Osteoblast (primary cell): Measurements from ENCODE around the gene GTPBP1. TPM values are rescaled to one million over a fixed set of nuclear protein-coding genes. Genes with fewer than 3 reads are reported as not detected.

ENCODE experiments used
- DNase-seq: peaks from one replicate; pipeline ENCODE4 v3.0.0; 2011; ENCODE audit warnings: low spot score, mixed read lengths; ENCODE audit not compliant: insufficient read length; ENCODE audit errors: missing footprints
- H2AFZ ChIP-seq: 2 replicates; pipeline ENCODE4 v1.6.0; 2011; ENCODE audit warnings: mild to moderate bottlenecking, low read length
- H3K27ac ChIP-seq: 2 replicates; pipeline ENCODE4 v1.5.1; 2011; ENCODE audit warnings: mild to moderate bottlenecking, low read depth, low read length, moderate library complexity
- H3K27me3 ChIP-seq: 2 replicates; pipeline ENCODE4 v1.6.0; 2012; ENCODE audit warnings: mild to moderate bottlenecking, control low read depth, inconsistent platforms, low read length, moderate library complexity; ENCODE audit not compliant: insufficient read depth
- H3K36me3 ChIP-seq: 2 replicates; pipeline ENCODE4 v1.5.1; 2011; ENCODE audit warnings: mild to moderate bottlenecking, low read length, control low read depth, moderate library complexity; ENCODE audit not compliant: insufficient read depth
- H3K4me1 ChIP-seq: 2 replicates; pipeline ENCODE4 v1.5.1; 2011; ENCODE audit warnings: mild to moderate bottlenecking, low read length, control low read depth, moderate library complexity; ENCODE audit not compliant: insufficient read depth
- H3K4me2 ChIP-seq: 2 replicates; pipeline ENCODE4 v1.6.0; 2011; ENCODE audit warnings: mild to moderate bottlenecking, low read length; ENCODE audit not compliant: insufficient read depth
- H3K4me3 ChIP-seq: fragments of 200-600 bp; sonication (generic); 3 replicates; pipeline ENCODE4 v1.5.1; 2012; ENCODE audit warnings: mild to moderate bottlenecking, low read length, inconsistent platforms; ENCODE audit not compliant: insufficient read depth
- H3K79me2 ChIP-seq: 2 replicates; pipeline ENCODE4 v1.6.0; 2012; ENCODE audit warnings: mild to moderate bottlenecking, low read length, control low read depth, inconsistent platforms; ENCODE audit not compliant: insufficient read depth
- H3K9me3 ChIP-seq: 2 replicates; pipeline ENCODE4 v1.5.1; 2011; ENCODE audit warnings: low read depth, low read length, control low read depth
- H4K20me1 ChIP-seq: 2 replicates; pipeline ENCODE4 v1.6.0; 2012; ENCODE audit warnings: mild to moderate bottlenecking, low read length, control low read depth; ENCODE audit not compliant: insufficient read depth
- CTCF ChIP-seq: IDR thresholded peaks from 2 replicates; pipeline ENCODE4 v1.5.1; 2011; ENCODE audit warnings: mild to moderate bottlenecking, low read depth, low read length, moderate library complexity; ENCODE audit errors: extremely low read depth
- total RNA-seq: library from RNA; depleted of rRNA; stranded (reverse); fragments of >200 nt; gene quantifications from 2 replicates; pipeline ENCODE4 v1.2.3, GENCODE V29; 2012

GTPBP1 gene
- total RNA-seq, 1 donor = 34.7 TPM

- Histone ChIP-seq H2AFZ (no peak overlapping the region), H3K4me2 (no peak overlapping the region), H3K27ac (no peak overlapping the region), H3K79me2 (peaks cover 46% of the 10 kb centered on the region), H3K4me1 (peaks cover 10% of the 10 kb centered on the region), H4K20me1 (peaks cover 9% of the 10 kb centered on the region), H3K36me3 (peaks cover 57% of the 10 kb centered on the region), H3K9me3 (no peaks in the 10 kb centered on the region), H3K4me3 (no peak overlapping the region), H3K27me3 (no peaks in the 10 kb centered on the region)
- DNase-seq = no peak
- no peak for TF ChIP-seq CTCF
Observed at GRCh38 chr22:38685761-38686160, 20.0 kb upstream of the GTPBP1 start.

- H3K9me3 ChIP-seq = no peaks in the 10 kb centered on the region
- TF ChIP-seq CTCF = no peak
- no peak overlapping the region for H2AFZ ChIP-seq
- H3K27ac ChIP-seq = no peak overlapping the region
- H3K27me3 ChIP-seq = no peaks in the 10 kb centered on the region
- no peak for DNase-seq
- H3K4me1 ChIP-seq = no peaks in the 10 kb centered on the region
- H3K4me2 ChIP-seq = no peak overlapping the region
- peaks cover 46% of the 10 kb centered on the region for H3K36me3 ChIP-seq
- peaks cover 65% of the 10 kb centered on the region for H3K79me2 ChIP-seq
- peaks cover 15% of the 10 kb centered on the region for H4K20me1 ChIP-seq
- no peak overlapping the region for H3K4me3 ChIP-seq
Observed at GRCh38 chr22:38689651-38690050, 16.1 kb upstream of the GTPBP1 start.

- Histone ChIP-seq H3K4me2 (no peak overlapping the region), H3K27ac (no peak overlapping the region), H3K4me3 (no peak overlapping the region), H3K79me2 (peaks cover 88% of the 10 kb centered on the region), H3K9me3 (no peaks in the 10 kb centered on the region), H3K4me1 (peaks cover 30% of the 10 kb centered on the region), H2AFZ (no peak overlapping the region), H3K27me3 (no peaks in the 10 kb centered on the region), H4K20me1 (peaks cover 19% of the 10 kb centered on the region), H3K36me3 (peaks cover 11% of the 10 kb centered on the region)
- no peak for DNase-seq
- no peak for TF ChIP-seq CTCF
Observed at GRCh38 chr22:38694049-38694448, 11.7 kb upstream of the GTPBP1 start.

GRCh38 chr22:38694940-38695339 is 10.8 kb upstream of the GTPBP1 start:
- no peak for DNase-seq
- H3K4me2 ChIP-seq = no peak overlapping the region
- H3K27me3 ChIP-seq = no peaks in the 10 kb centered on the region
- H3K4me1 ChIP-seq = peaks cover 39% of the 10 kb centered on the region
- no peak for TF ChIP-seq CTCF
- no peak overlapping the region for H3K4me3 ChIP-seq
- no peaks in the 10 kb centered on the region for H3K9me3 ChIP-seq
- H2AFZ ChIP-seq = no peak overlapping the region
- H3K79me2 ChIP-seq = peaks cover 88% of the 10 kb centered on the region
- H3K36me3 ChIP-seq = peaks cover 7% of the 10 kb centered on the region
- H4K20me1 ChIP-seq = peaks cover 22% of the 10 kb centered on the region
- H3K27ac ChIP-seq = no peak overlapping the region
